Thyroid gland (tissue), 4 donors: ENCODE measurements around the gene MAP2K2.

Experiments
- POLR2A ChIP-seq, 2 donors: fragments of 450-650 bp; IDR thresholded peaks; one replicate each; pipeline ENCODE4 v1.6.1; 2017; ENCODE audit warnings: antibody characterized with exemption in 2 of 2, mild to moderate bottlenecking in 2 of 2, moderate library complexity in 1 of 2
- TF ChIP-seq, protein P1 (sequence below), 6 experiments: fragments of 200-600 bp in 3 of 6; fragments of 450-650 bp in 3 of 6; sonication (generic) in 3 of 6; IDR thresholded peaks; one replicate each; pipeline ENCODE4 v1.5.1; 2016 to 2019; ENCODE audit warnings: antibody characterized with exemption in 6 of 6, mild to moderate bottlenecking in 2 of 6, inconsistent platforms in 1 of 6, moderate library complexity in 1 of 6

DNA sequence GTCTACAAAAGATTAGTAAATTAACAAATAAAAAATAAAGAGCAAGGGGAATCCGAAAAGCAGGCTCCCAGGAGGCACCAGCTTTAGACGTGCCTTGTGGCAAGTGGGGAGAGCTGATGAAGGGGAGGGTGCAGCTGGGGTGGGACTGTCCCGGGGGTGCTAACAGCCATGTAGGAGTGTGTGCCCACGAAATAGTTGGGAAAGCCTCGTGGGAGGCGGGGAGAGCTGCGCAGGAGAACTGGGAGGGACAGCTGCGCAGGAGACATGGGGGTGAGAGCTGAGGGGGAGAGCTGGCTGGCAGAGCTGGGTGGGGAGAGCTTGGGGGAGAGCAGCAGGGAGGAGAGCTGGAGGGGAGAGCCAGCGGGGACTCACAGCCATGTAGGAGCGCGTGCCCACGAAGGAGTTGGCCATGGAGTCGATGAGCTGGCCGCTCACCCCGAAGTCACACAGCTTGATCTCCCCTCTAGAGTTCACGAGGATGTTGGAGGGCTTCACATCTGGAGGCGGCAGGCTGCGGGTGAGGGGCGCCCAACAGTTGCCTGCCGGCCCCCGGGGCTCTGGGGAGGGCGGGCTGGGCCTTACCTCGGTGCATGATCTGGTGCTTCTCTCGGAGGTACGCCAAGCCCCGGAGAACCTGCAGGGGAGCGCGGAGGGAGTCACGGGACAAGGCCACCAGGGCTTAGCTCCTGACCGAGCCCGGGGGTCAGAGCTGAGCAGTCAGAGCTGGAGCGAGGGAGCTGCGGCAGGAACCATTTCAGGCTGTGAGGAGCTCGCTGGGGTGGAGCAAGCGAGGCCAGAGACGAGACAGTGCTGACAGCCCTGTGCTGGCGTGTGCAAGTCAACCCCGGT is 23.1 kb downstream of the MAP2K2 start:
- TF ChIP-seq, protein P1, sequence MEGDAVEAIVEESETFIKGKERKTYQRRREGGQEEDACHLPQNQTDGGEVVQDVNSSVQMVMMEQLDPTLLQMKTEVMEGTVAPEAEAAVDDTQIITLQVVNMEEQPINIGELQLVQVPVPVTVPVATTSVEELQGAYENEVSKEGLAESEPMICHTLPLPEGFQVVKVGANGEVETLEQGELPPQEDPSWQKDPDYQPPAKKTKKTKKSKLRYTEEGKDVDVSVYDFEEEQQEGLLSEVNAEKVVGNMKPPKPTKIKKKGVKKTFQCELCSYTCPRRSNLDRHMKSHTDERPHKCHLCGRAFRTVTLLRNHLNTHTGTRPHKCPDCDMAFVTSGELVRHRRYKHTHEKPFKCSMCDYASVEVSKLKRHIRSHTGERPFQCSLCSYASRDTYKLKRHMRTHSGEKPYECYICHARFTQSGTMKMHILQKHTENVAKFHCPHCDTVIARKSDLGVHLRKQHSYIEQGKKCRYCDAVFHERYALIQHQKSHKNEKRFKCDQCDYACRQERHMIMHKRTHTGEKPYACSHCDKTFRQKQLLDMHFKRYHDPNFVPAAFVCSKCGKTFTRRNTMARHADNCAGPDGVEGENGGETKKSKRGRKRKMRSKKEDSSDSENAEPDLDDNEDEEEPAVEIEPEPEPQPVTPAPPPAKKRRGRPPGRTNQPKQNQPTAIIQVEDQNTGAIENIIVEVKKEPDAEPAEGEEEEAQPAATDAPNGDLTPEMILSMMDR (IDR thresholded peaks at IDR 0.05): no peak
- no peak for TF ChIP-seq POLR2A (IDR thresholded peaks at IDR 0.05)
